HTR-8/SVneo (cell line): Measurements from ENCODE around the gene ZNF469.
"Not testable (repeated sequence)": the region's sequence is repeated elsewhere in the genome, so short reads cannot be mapped to it uniquely, and the experiment has no call there.

Experiments
- DNase-seq: peaks from one replicate; pipeline ENCODE4 v3.0.0; 2011; ENCODE audit warnings: low spot score, mixed read lengths; ENCODE audit not compliant: insufficient read length
- FAIRE-seq: peaks from 2 replicates; lab custom pipeline; 2011; peaks lifted over from hg19 to GRCh38; lab: Jason Lieb, UNC

Gene ZNF469

GRCh38 chr16:88356727-88357199, 26.0 kb upstream of the ZNF469 start:
- DNase-seq = no peak
- no peak for FAIRE-seq

GRCh38 chr16:88357317-88358022, 25.3 kb upstream of the ZNF469 start:
- no peak for FAIRE-seq
- no peak for DNase-seq

GRCh38 chr16:88358023-88358420, 24.7 kb upstream of the ZNF469 start:
- FAIRE-seq (no peak), DNase-seq (no peak)

- DNase-seq = no peak
- FAIRE-seq = no peak
Observed at GRCh38 chr16:88359008-88359407, 23.8 kb upstream of the ZNF469 start.

- FAIRE-seq, DNase-seq: not testable (repeated sequence)
Observed at GRCh38 chr16:88360401-88360800, 22.4 kb upstream of the ZNF469 start.

- no peak for FAIRE-seq
- no peak for DNase-seq
Observed at GRCh38 chr16:88360999-88361398, 21.8 kb upstream of the ZNF469 start.

GRCh38 chr16:88361775-88362174, 21.0 kb upstream of the ZNF469 start:
- FAIRE-seq (no peak), DNase-seq (no peak)

- FAIRE-seq (no peak), DNase-seq (no peak)
Observed at GRCh38 chr16:88363239-88363891, 19.4 kb upstream of the ZNF469 start.

GRCh38 chr16:88365244-88365865, 17.4 kb upstream of the ZNF469 start:
- FAIRE-seq (no peak), DNase-seq (no peak)

GRCh38 chr16:88366032-88366703, 16.6 kb upstream of the ZNF469 start:
- no peak for FAIRE-seq
- no peak for DNase-seq

- FAIRE-seq (no peak), DNase-seq (no peak)
Observed at GRCh38 chr16:88366704-88367047, 16.1 kb upstream of the ZNF469 start.

GRCh38 chr16:88367560-88367959, 15.2 kb upstream of the ZNF469 start:
- no peak for FAIRE-seq
- DNase-seq = no peak

GRCh38 chr16:88368036-88368435, 14.7 kb upstream of the ZNF469 start:
- no peak for FAIRE-seq
- no peak for DNase-seq

- DNase-seq (no peak), FAIRE-seq (no peak)
Observed at GRCh38 chr16:88368994-88369393, 13.8 kb upstream of the ZNF469 start.

- FAIRE-seq = no peak
- DNase-seq = no peak
Observed at GRCh38 chr16:88369447-88370008, 13.2 kb upstream of the ZNF469 start.

GRCh38 chr16:88370365-88370764, 12.4 kb upstream of the ZNF469 start:
- FAIRE-seq = no peak

GRCh38 chr16:88372522-88372921, 10.2 kb upstream of the ZNF469 start:
- no peak for FAIRE-seq
- DNase-seq = no peak

More at GRCh38 chr16:88370365-88370764, 12.4 kb upstream of the ZNF469 start:
- no peak for DNase-seq

- FAIRE-seq = no peak
- no peak for DNase-seq
Observed at GRCh38 chr16:88373211-88373610, 9.5 kb upstream of the ZNF469 start.

- DNase-seq (no peak), FAIRE-seq (no peak)
Observed at GRCh38 chr16:88373927-88374492, 8.7 kb upstream of the ZNF469 start.

- DNase-seq = no peak
- FAIRE-seq = no peak
Observed at GRCh38 chr16:88374736-88375135, 8.0 kb upstream of the ZNF469 start.
